ENCODE results near the gene PZP. TPM values are rescaled to one million over a fixed set of nuclear protein-coding genes. Genes with fewer than 3 reads are reported as not detected.
A peak's percentile ranks its signal among the peaks of the same experiment; 100 is the strongest.
"Not testable (repeated sequence)": the region's sequence is repeated elsewhere in the genome, so short reads cannot be mapped to it uniquely, and the experiment has no call there.

The PZP gene
- total RNA-seq, 1 experiment from 2014 or later = not detected

DNA sequence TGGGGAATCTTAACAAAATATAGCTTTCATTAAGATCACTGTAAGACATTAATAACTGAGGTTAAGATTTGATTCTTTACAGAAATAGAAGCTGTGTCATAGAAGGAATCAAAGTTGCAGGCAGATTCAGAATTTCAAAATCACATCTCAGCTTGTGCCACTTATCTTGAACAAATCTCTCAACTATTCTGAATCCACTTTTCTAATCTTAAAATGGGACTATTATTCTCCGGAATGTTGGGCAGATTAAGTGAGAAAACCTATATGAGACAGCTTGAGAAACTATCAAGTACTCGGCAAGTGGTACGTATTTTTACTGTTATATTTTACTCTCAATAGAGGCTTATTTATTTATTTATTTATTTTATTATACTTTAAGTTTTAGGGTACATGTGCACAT is 28.4 kb downstream of the PZP start:
- H4K20me1 ChIP-seq (ENCODE audit: insufficient read depth, low read depth, low read length) = no peaks in the 10 kb centered on the region

DNA sequence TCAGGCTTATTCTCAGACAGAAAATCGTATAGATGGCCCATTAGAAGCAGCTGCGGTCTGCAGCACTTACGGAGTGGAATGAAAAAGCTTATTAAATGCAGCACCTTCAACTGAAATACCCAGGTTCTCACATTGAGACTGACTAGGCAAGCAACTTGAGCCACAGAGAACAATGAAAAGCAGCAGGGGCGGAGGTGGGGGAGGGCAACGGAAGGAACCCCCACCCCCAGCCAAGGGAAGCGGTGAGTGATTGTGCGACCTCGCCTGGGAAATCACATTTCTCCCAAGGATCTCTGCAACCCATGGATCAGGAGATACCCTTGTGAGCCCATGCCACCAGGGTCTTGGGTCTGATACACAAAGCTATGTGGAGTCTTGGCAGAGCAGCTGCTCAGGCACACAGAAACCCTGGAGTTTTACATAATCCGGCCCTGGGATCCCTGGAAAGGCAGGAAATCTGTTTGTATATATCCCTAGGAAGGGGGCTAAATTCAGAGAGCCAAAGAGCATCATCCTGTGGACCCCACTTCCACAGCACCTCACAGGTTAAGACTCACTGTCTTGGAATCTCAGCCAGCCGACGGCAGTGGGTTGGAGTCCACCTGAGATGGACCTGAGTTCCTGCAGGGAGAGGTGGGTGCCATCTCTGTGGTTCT is 38.1 kb downstream of the PZP start:
- H3K4me2 ChIP-seq (ENCODE audit: low read depth, low read length, poor library complexity, severe bottlenecking) = no peak overlapping the region
- no peaks in the 10 kb centered on the region for H3K27me3 ChIP-seq (ENCODE audit: low read length)
- no peak overlapping the region for H3K27ac ChIP-seq (ENCODE audit: low read length)
- H2AFZ ChIP-seq (ENCODE audit: low read length) = no peak overlapping the region
- H3K9ac ChIP-seq (ENCODE audit: low read length) = no peak overlapping the region
- no peaks in the 10 kb centered on the region for H4K20me1 ChIP-seq (ENCODE audit: insufficient read depth, low read depth, low read length)
- H3K79me2 ChIP-seq (ENCODE audit: low read length) = no peaks in the 10 kb centered on the region
- H3K4me1 ChIP-seq (ENCODE audit: low read length) = no peaks in the 10 kb centered on the region
- H3K36me3 ChIP-seq (ENCODE audit: insufficient read depth, low read length) = no peaks in the 10 kb centered on the region
- H3K4me3 ChIP-seq (ENCODE audit: low read length) = no peak overlapping the region
- no peaks in the 10 kb centered on the region for H3K9me3 ChIP-seq (ENCODE audit: low read length)
- H3K9me2 ChIP-seq (replicated peaks; ENCODE audit: insufficient read depth, low read length) = no peaks in the 10 kb centered on the region
- no peak for DNase-seq

More for the DNA sequence above, 28.4 kb downstream of the PZP start:
- H3K9me3 ChIP-seq (ENCODE audit: low read length) = no peaks in the 10 kb centered on the region
- no peaks in the 10 kb centered on the region for H3K79me2 ChIP-seq (ENCODE audit: low read length)
- H3K36me3 ChIP-seq (ENCODE audit: insufficient read depth, low read length) = no peaks in the 10 kb centered on the region
- H3K4me2 ChIP-seq (ENCODE audit: low read depth, low read length, poor library complexity, severe bottlenecking) = no peak overlapping the region
- no peaks in the 10 kb centered on the region for H3K9me2 ChIP-seq (replicated peaks; ENCODE audit: insufficient read depth, low read length)
- H3K4me3 ChIP-seq (ENCODE audit: low read length) = no peak overlapping the region
- H3K27me3 ChIP-seq (ENCODE audit: low read length) = no peaks in the 10 kb centered on the region; the same call in 1 of the 2 replicates
- no peak overlapping the region for H2AFZ ChIP-seq (ENCODE audit: low read length)
- no peaks in the 10 kb centered on the region for H3K4me1 ChIP-seq (ENCODE audit: low read length)
- DNase-seq = no peak
- H3K27ac ChIP-seq (ENCODE audit: low read length) = no peak overlapping the region
- H3K9ac ChIP-seq (ENCODE audit: low read length) = no peak overlapping the region

DNA sequence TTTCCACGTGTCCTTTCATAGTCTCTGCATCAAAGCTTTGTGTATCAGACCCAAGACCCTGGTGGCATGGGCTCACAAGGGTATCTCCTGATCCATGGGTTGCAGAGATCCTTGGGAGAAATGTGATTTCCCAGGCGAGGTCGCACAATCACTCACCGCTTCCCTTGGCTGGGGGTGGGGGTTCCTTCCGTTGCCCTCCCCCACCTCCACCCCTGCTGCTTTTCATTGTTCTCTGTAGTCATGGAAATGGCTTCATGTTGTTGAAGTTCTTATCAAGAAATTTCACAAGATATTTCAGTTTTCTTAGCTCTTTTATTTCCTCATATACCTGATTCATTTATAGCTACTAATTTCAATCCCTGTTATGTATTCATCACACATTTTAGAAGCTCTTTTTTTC is 40.9 kb downstream of the PZP start:
- H4K20me1 ChIP-seq (ENCODE audit: insufficient read depth, low read depth, low read length); H3K4me1 ChIP-seq (ENCODE audit: low read length); H3K27ac ChIP-seq (ENCODE audit: low read length); DNase-seq; H3K27me3 ChIP-seq (ENCODE audit: low read length); H3K9me2 ChIP-seq (replicated peaks; ENCODE audit: insufficient read depth, low read length); H3K36me3 ChIP-seq (ENCODE audit: insufficient read depth, low read length); H3K79me2 ChIP-seq (ENCODE audit: low read length); H3K9me3 ChIP-seq (ENCODE audit: low read length); H2AFZ ChIP-seq (ENCODE audit: low read length); H3K9ac ChIP-seq (ENCODE audit: low read length); H3K4me2 ChIP-seq (ENCODE audit: low read depth, low read length, poor library complexity, severe bottlenecking); H3K4me3 ChIP-seq (ENCODE audit: low read length): not testable (repeated sequence)

DNA sequence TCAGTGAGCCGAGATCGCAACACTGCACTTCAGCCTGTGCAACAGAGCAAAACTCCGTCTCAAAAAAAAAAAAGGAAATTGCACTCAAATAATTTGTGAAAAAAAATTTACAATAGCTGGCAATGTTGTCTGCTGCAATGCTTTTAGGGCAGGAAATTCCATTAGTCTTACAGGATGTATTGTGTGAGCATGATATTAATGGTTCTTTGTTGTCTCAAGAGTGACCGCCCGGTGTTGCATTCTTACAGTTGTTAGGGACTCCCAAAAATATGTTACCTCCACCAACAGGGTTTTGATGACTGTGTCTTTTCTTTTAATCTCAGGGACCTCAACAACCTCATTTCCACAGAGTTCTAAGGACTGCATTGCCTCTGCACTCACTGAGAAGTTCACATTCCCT is 44.8 kb downstream of the PZP start:
- no peaks in the 10 kb centered on the region for H3K36me3 ChIP-seq (ENCODE audit: insufficient read depth, low read length)
- H3K9me3 ChIP-seq (ENCODE audit: low read length) = no peaks in the 10 kb centered on the region
- H3K79me2 ChIP-seq (ENCODE audit: low read length) = no peaks in the 10 kb centered on the region
- no peak overlapping the region for H3K4me3 ChIP-seq (ENCODE audit: low read length)
- no peak for DNase-seq
- H3K27ac ChIP-seq (ENCODE audit: low read length) = no peak overlapping the region
- H3K4me2 ChIP-seq (ENCODE audit: low read depth, low read length, poor library complexity, severe bottlenecking) = no peak overlapping the region
- H2AFZ ChIP-seq (ENCODE audit: low read length) = no peak overlapping the region
- no peak overlapping the region for H3K9ac ChIP-seq (ENCODE audit: low read length)
- no peaks in the 10 kb centered on the region for H4K20me1 ChIP-seq (ENCODE audit: insufficient read depth, low read depth, low read length)
- H3K9me2 ChIP-seq (replicated peaks; ENCODE audit: insufficient read depth, low read length) = no peaks in the 10 kb centered on the region
- H3K4me1 ChIP-seq (ENCODE audit: low read length) = peaks cover 3% of the 10 kb centered on the region; the same call in 1 of the 2 replicates
- no peaks in the 10 kb centered on the region for H3K27me3 ChIP-seq (ENCODE audit: low read length)

DNA sequence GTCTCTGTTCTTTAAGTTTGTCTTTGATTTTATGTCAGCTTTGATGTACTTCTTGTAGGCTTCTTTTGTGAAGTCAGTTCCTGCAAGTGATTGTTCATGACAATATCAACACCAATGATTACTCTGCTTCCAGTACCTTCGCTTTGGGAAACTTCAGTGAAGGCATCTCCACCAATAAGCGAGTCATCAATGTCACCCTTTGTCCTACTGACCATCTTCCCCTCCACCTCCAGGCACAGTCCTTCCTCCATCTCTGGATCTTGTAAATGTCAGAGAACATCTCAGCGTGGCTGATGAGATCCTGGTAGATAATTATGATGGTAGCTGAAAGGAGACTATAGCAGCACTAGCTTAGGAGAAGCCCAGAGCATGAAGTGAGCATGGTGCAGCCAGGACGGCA is 52.1 kb downstream of the PZP start:
- H4K20me1 ChIP-seq (ENCODE audit: insufficient read depth, low read depth, low read length) = no peaks in the 10 kb centered on the region
- H3K4me2 ChIP-seq (ENCODE audit: low read depth, low read length, poor library complexity, severe bottlenecking) = no peak overlapping the region
- H3K27ac ChIP-seq (ENCODE audit: low read length) = no peak overlapping the region
- H3K36me3 ChIP-seq (ENCODE audit: insufficient read depth, low read length) = no peaks in the 10 kb centered on the region
- no peak overlapping the region for H2AFZ ChIP-seq (ENCODE audit: low read length)
- no peaks in the 10 kb centered on the region for H3K79me2 ChIP-seq (ENCODE audit: low read length)
- no peaks in the 10 kb centered on the region for H3K4me1 ChIP-seq (ENCODE audit: low read length)
- no peak for DNase-seq
- no peaks in the 10 kb centered on the region for H3K9me3 ChIP-seq (ENCODE audit: low read length)
- no peak overlapping the region for H3K9ac ChIP-seq (ENCODE audit: low read length)
- H3K27me3 ChIP-seq (ENCODE audit: low read length) = no peaks in the 10 kb centered on the region
- no peaks in the 10 kb centered on the region for H3K9me2 ChIP-seq (replicated peaks; ENCODE audit: insufficient read depth, low read length)
- no peak overlapping the region for H3K4me3 ChIP-seq (ENCODE audit: low read length)

DNA sequence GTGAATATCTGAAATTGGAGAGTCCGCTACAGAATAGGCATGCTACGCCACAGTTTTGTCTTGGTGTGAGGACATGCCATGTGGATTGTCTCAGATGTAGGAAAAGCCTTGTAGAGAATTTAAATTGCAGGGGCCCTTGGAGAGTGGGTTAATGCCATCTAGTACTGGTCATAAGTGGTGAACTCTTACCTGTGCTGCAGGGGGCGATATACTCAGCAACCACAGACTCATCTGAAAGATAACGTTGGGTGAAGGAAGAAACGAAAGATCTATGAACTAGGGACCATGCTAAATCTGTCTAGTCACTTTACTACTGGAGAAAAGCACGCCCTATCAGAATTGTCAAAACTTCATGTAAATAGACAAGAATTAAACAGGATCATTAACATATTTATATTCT is 58.8 kb downstream of the PZP start:
- H3K9ac ChIP-seq (ENCODE audit: low read length) = no peak overlapping the region
- DNase-seq = peak; percentile 57
- H3K27me3 ChIP-seq (ENCODE audit: low read length) = no peaks in the 10 kb centered on the region
- no peaks in the 10 kb centered on the region for H3K79me2 ChIP-seq (ENCODE audit: low read length)
- no peak overlapping the region for H3K4me2 ChIP-seq (ENCODE audit: low read depth, low read length, poor library complexity, severe bottlenecking)
- no peak overlapping the region for H3K4me3 ChIP-seq (ENCODE audit: low read length)
- peaks cover 3% of the 10 kb centered on the region; the same call in 1 of the 2 replicates for H4K20me1 ChIP-seq (ENCODE audit: insufficient read depth, low read depth, low read length)
- H2AFZ ChIP-seq (ENCODE audit: low read length) = no peak overlapping the region
- no peaks in the 10 kb centered on the region for H3K9me3 ChIP-seq (ENCODE audit: low read length)
- H3K9me2 ChIP-seq (replicated peaks; ENCODE audit: insufficient read depth, low read length) = no peaks in the 10 kb centered on the region
- H3K4me1 ChIP-seq (ENCODE audit: low read length) = no peaks in the 10 kb centered on the region
- H3K36me3 ChIP-seq (ENCODE audit: insufficient read depth, low read length) = no peaks in the 10 kb centered on the region
- no peak overlapping the region for H3K27ac ChIP-seq (ENCODE audit: low read length)

DNA sequence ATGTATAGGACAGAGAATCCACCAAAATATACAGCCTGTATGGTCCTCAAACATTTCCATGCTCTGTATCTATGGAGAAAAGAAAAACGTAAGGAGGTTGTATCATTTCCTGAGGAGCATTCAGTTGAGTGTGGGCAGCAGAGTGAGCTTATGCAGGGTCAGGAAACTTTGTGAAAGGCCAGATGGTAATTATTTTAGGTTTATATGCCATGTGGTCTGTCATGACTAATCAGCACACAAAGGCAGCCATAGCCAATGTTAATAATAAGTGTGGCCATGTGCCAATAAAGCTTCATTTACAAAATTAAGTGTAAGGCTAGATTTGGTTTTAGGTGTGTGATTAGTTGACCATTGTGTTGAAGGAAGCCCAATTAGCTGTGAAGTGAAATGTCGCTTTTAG is 59.3 kb downstream of the PZP start:
- no peak overlapping the region for H3K9ac ChIP-seq (ENCODE audit: low read length)
- no peaks in the 10 kb centered on the region for H3K36me3 ChIP-seq (ENCODE audit: insufficient read depth, low read length)
- peaks cover 3% of the 10 kb centered on the region; the same call in 1 of the 2 replicates for H4K20me1 ChIP-seq (ENCODE audit: insufficient read depth, low read depth, low read length)
- no peaks in the 10 kb centered on the region for H3K79me2 ChIP-seq (ENCODE audit: low read length)
- no peaks in the 10 kb centered on the region for H3K27me3 ChIP-seq (ENCODE audit: low read length)
- H3K4me2 ChIP-seq (ENCODE audit: low read depth, low read length, poor library complexity, severe bottlenecking) = no peak overlapping the region
- no peak overlapping the region for H3K27ac ChIP-seq (ENCODE audit: low read length)
- no peaks in the 10 kb centered on the region for H3K9me2 ChIP-seq (replicated peaks; ENCODE audit: insufficient read depth, low read length)
- no peaks in the 10 kb centered on the region for H3K9me3 ChIP-seq (ENCODE audit: low read length)
- DNase-seq = no peak
- no peaks in the 10 kb centered on the region for H3K4me1 ChIP-seq (ENCODE audit: low read length)
- no peak overlapping the region for H2AFZ ChIP-seq (ENCODE audit: low read length)
- H3K4me3 ChIP-seq (ENCODE audit: low read length) = no peak overlapping the region

DNA sequence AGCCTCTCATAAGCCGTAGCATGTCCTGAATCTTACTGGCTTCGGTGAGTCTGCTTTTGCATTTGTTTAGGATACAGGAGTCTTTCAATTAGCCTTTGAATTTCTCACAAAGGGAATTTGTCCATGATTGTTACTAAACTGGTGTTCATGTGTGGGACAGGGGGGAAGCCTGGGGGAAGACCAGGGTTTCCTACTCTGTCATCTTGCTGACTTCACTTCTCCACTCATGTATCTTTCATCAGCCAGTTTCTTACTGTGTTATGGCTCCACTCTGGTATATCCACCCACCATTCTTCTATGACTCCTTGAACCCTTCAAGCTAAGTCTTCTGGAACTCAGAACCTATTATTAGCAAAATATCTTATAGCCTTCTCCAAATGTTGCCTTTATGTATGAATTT is 60.7 kb downstream of the PZP start:
- H3K27ac ChIP-seq (ENCODE audit: low read length) = no peak overlapping the region
- H3K36me3 ChIP-seq (ENCODE audit: insufficient read depth, low read length) = no peaks in the 10 kb centered on the region
- no peaks in the 10 kb centered on the region for H3K4me1 ChIP-seq (ENCODE audit: low read length)
- H3K4me2 ChIP-seq (ENCODE audit: low read depth, low read length, poor library complexity, severe bottlenecking) = no peak overlapping the region
- no peak overlapping the region for H2AFZ ChIP-seq (ENCODE audit: low read length)
- no peaks in the 10 kb centered on the region for H3K27me3 ChIP-seq (ENCODE audit: low read length)
- no peak overlapping the region for H3K9ac ChIP-seq (ENCODE audit: low read length)
- H4K20me1 ChIP-seq (ENCODE audit: insufficient read depth, low read depth, low read length) = peaks cover 3% of the 10 kb centered on the region; the same call in 1 of the 2 replicates
- no peaks in the 10 kb centered on the region for H3K9me2 ChIP-seq (replicated peaks; ENCODE audit: insufficient read depth, low read length)
- no peaks in the 10 kb centered on the region for H3K79me2 ChIP-seq (ENCODE audit: low read length)
- no peaks in the 10 kb centered on the region for H3K9me3 ChIP-seq (ENCODE audit: low read length)
- DNase-seq = no peak
- H3K4me3 ChIP-seq (ENCODE audit: low read length) = no peak overlapping the region
